Peyer's patch (tissue), 4 donors: ENCODE measurements around the gene CDHR1.

Experiments used
- POLR2A ChIP-seq, 2 donors: fragments of 450-650 bp; IDR thresholded peaks; one replicate each; pipeline ENCODE4 v1.5.1; 2017; ENCODE audit warnings: antibody characterized with exemption in 2 of 2, mild to moderate bottlenecking in 2 of 2, moderate library complexity in 2 of 2
- TF ChIP-seq, protein P1 (sequence below), 6 experiments: fragments of 450-650 bp in 4 of 6; fragments of 200-600 bp in 2 of 6; sonication (generic) in 1 of 6; IDR thresholded peaks; one replicate each; pipeline ENCODE4 v1.5.1; 2017 to 2019; ENCODE audit warnings: antibody characterized with exemption in 6 of 6, mild to moderate bottlenecking in 3 of 6, moderate library complexity in 1 of 6

DNA sequence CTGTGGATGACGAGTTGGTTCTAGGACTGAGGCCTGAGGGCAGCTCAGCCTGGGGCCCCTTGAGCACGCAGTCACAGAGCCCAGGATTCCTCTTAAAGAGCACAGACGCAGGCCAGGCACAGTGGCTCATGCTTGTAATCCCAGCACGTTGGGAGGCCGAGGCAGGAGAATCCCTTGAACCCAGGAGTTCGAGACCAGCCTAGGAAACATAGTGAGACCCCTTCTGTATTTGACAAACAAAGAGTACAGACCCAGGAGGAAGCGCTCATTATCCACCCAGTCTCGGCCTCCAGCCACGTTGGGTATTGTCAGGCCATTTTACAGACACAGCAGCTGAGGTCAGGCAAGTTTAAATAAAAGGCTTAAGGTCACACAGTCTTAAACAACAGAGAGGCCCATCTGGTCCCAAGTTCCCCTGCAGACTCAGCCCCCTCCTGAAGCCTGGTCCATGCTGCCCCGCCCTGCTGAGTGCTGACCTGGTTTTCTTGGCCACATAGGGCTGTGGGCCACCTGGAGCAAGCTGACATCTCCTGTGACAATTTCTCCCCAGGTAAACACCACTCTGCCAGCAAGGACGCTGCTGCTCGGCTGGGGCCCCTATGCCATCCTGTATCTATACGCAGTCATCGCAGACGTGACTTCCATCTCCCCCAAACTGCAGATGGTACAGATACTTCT lies 63.1 kb downstream of the CDHR1 start:
- TF ChIP-seq, protein P1, sequence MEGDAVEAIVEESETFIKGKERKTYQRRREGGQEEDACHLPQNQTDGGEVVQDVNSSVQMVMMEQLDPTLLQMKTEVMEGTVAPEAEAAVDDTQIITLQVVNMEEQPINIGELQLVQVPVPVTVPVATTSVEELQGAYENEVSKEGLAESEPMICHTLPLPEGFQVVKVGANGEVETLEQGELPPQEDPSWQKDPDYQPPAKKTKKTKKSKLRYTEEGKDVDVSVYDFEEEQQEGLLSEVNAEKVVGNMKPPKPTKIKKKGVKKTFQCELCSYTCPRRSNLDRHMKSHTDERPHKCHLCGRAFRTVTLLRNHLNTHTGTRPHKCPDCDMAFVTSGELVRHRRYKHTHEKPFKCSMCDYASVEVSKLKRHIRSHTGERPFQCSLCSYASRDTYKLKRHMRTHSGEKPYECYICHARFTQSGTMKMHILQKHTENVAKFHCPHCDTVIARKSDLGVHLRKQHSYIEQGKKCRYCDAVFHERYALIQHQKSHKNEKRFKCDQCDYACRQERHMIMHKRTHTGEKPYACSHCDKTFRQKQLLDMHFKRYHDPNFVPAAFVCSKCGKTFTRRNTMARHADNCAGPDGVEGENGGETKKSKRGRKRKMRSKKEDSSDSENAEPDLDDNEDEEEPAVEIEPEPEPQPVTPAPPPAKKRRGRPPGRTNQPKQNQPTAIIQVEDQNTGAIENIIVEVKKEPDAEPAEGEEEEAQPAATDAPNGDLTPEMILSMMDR (IDR thresholded peaks at IDR 0.05) = no peak
- no peak for TF ChIP-seq POLR2A (IDR thresholded peaks at IDR 0.05)
